Measurements from ENCODE around the gene TBATA. TPM values are rescaled to one million over a fixed set of nuclear protein-coding genes. Genes with fewer than 3 reads are reported as not detected.

TBATA gene
- total RNA-seq, 1 donor from 2014 or later, result not detected

DNA sequence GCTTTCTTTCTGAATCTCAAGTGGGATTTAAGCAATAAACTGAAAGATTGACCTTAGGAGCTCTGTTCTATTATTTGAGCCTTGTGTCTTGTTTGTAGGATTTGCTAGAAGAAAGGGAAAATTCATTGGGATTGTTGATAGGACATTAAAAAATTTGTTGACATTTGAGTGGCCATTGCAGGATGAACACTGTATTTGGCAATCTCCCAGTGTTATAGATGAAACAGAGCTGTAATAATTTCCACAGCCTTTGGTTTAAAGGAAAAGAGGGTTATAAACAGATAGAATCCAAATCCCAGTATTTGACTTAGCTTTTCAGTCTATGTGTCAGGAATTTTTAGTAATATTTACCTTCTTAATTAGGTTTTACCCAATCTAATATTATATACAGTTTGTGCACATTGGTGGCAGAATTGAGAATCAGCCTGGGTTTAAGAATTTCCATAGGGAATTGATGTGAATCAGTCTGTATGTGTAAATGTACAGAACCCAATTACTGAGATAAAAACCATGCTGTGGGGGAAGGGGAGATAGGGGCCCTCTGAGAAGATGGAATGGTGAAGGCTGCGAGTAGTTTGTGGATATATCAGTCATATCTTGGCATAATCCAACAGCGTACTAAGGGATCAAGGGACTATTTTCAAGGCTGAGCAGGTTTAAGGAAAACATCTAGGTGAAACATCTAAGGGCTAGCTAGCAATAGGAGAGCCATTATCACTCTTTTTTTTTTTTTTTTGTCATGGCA is 37.1 kb upstream of the TBATA start:
- TF ChIP-seq, protein P1, sequence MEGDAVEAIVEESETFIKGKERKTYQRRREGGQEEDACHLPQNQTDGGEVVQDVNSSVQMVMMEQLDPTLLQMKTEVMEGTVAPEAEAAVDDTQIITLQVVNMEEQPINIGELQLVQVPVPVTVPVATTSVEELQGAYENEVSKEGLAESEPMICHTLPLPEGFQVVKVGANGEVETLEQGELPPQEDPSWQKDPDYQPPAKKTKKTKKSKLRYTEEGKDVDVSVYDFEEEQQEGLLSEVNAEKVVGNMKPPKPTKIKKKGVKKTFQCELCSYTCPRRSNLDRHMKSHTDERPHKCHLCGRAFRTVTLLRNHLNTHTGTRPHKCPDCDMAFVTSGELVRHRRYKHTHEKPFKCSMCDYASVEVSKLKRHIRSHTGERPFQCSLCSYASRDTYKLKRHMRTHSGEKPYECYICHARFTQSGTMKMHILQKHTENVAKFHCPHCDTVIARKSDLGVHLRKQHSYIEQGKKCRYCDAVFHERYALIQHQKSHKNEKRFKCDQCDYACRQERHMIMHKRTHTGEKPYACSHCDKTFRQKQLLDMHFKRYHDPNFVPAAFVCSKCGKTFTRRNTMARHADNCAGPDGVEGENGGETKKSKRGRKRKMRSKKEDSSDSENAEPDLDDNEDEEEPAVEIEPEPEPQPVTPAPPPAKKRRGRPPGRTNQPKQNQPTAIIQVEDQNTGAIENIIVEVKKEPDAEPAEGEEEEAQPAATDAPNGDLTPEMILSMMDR (IDR thresholded peaks at IDR 0.05; ENCODE audit: partially characterized antibody, unreplicated experiment), result no peak
- Mint-ChIP-seq H3K36me3 (ENCODE audit: unreplicated experiment) (no peaks in the 10 kb centered on the region), H3K27me3 (ENCODE audit: unreplicated experiment) (peaks cover 2% of the 10 kb centered on the region), H3K4me1 (ENCODE audit: low read depth, unreplicated experiment) (peaks cover 32% of the 10 kb centered on the region), H3K9me3 (ENCODE audit: unreplicated experiment) (peaks cover 1% of the 10 kb centered on the region), H3K27ac (ENCODE audit: unreplicated experiment) (peak overlapping the region; percentile 20), H3K4me3 (ENCODE audit: unreplicated experiment) (peak overlapping the region; percentile 60)
- DNase-seq, result no peak

DNA sequence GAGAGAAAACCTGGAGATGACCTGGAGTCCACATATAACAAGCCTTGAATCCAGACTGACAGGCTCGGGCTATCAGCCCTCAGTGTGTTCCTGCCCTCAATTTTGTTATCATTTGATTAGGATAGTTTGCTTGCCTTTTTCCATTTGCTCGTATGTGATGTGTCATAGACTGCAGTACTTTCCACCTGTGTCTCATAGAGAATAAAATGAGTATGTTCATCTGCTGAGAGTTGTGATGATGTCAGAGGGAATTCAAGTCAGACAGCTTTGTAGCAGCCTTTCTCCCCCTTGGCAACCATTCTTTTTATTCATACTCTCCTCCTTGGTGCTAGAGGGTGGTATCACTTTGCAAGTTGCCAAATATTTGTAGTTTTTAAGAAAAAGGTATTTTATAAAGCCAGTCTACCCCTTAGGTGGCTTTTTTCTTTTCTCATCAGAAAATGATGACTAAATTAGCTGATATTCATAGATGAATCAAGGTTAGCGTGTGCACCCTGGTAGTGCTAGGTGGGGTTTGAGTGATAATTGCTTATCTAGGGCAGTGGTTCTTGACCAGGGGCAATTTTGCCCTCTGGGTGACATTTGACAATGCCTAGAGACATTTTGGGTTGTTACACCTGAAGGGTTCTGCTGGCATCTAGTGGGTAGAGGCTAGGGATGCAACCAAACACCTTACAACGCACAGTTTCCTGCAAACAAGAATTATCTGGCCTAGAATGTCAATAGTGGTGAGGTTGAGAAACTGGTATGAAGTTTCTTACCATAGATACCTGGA is 36.0 kb upstream of the TBATA start:
- H3K36me3 Mint-ChIP-seq (ENCODE audit: unreplicated experiment), result no peaks in the 10 kb centered on the region
- TF ChIP-seq, protein P1 (IDR thresholded peaks at IDR 0.05; ENCODE audit: partially characterized antibody, unreplicated experiment), result no peak
- H3K27ac Mint-ChIP-seq (ENCODE audit: unreplicated experiment), result peak overlapping the region; percentile 25
- H3K4me3 Mint-ChIP-seq (ENCODE audit: unreplicated experiment), result peak overlapping the region; percentile 60
- peaks cover 1% of the 10 kb centered on the region for H3K9me3 Mint-ChIP-seq (ENCODE audit: unreplicated experiment)
- no peak for DNase-seq
- peaks cover under 1% of the 10 kb centered on the region for H3K27me3 Mint-ChIP-seq (ENCODE audit: unreplicated experiment)
- H3K4me1 Mint-ChIP-seq (ENCODE audit: low read depth, unreplicated experiment), result peaks cover 32% of the 10 kb centered on the region

DNA sequence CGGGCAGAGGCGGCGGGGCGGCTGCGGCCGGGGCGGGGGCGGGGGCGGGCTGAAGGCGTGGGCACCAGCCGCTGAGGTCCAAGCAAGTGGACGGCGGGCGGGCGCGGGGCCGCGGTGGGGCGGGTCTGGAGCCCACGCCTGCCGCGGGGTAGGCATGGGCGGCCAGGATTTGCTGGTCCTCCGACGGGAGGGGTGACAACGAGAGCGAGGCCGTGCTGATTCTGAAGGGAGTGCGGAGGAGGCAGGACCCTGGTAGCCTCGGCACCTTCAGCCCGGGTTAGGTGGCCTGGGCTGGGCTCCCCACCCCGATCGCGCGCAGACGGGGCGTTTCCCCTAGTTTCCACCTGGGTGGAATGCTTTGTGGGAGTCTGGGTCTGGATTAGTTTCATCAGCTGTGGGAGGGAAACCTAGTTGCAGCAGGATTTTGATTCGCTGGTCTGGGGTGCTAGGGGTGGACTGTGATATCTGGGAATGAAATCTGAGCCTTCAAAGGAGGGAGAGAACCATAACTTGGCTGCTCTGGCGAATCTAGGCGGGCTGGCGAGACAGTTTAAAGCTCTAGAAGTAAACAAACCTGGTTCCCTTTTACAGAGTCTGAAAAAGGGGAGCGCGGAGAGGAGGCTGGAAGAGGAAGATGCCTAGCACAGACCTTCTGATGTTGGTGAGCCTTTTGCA is 31.2 kb upstream of the TBATA start:
- peak; percentile 77 for DNase-seq
- H3K4me1 Mint-ChIP-seq (ENCODE audit: low read depth, unreplicated experiment), result peaks cover 16% of the 10 kb centered on the region
- H3K4me3 Mint-ChIP-seq (ENCODE audit: unreplicated experiment), result peak overlapping the region; percentile 91
- TF ChIP-seq, protein P1 (IDR thresholded peaks at IDR 0.05; ENCODE audit: partially characterized antibody, unreplicated experiment), result no peak
- no peaks in the 10 kb centered on the region for H3K36me3 Mint-ChIP-seq (ENCODE audit: unreplicated experiment)
- H3K9me3 Mint-ChIP-seq (ENCODE audit: unreplicated experiment), result peaks cover 1% of the 10 kb centered on the region
- no peaks in the 10 kb centered on the region for H3K27me3 Mint-ChIP-seq (ENCODE audit: unreplicated experiment)
- peak overlapping the region; percentile 84 for H3K27ac Mint-ChIP-seq (ENCODE audit: unreplicated experiment)

DNA sequence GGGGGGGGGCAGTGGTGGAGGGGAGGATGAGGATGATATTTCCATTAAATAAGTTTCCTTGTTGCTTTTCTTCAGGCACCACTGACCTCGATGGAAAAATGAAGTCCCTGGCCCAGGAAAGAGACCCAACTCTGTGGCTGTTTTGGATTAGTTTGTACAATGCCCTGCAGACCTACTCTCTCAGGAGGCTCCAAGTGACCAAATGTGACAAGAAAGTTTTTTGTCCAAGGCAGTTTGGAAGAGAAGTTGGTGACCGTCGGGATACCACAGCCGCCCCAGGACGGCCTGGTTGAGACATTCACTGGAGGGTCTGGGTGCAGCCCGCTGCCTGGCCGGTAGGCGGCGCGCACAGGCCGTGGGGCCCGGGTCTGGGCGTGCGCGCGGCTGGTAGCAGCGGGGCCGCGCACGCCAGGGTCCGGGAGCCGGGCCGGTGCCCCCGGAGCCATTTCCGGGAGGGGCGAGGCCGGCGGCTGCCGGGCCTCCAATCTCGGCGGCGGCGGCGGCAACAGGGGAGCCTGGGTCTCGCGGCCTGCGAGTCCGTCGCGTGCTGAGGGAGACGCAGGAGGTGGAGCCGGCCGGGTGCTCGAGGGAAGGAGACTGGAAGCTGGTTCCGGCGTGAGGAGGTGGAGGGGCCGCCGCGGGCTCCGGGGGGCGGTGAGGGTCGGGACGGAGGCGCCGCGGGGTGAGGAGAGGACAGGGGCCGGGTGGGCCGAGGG is 30.5 kb upstream of the TBATA start, which contains the start of gene SGPL1:
Gene SGPL1, plus strand, starts transcription at position 445 of the 716 bp plus-strand sequence. CDS start 906 bp downstream, outside the sequence.
- H3K4me3 Mint-ChIP-seq (ENCODE audit: unreplicated experiment), result peak within 1 kb of the TSS; percentile 91
- TF ChIP-seq, protein P1 (IDR thresholded peaks at IDR 0.05; ENCODE audit: partially characterized antibody, unreplicated experiment), result peak; percentile 96
- peak; percentile 92 for DNase-seq
- peak within 1 kb of the TSS; percentile 84 for H3K27ac Mint-ChIP-seq (ENCODE audit: unreplicated experiment)
- H3K27me3 Mint-ChIP-seq (ENCODE audit: unreplicated experiment), result no peaks in the 10 kb centered on the region
- no peaks in the 10 kb centered on the region for H3K36me3 Mint-ChIP-seq (ENCODE audit: unreplicated experiment)
- H3K9me3 Mint-ChIP-seq (ENCODE audit: unreplicated experiment), result peaks cover 1% of the 10 kb centered on the region
- peaks cover 13% of the 10 kb centered on the region for H3K4me1 Mint-ChIP-seq (ENCODE audit: low read depth, unreplicated experiment)
